PC-3 (cell line): ENCODE measurements around the gene ADAMTS9. TPM values are rescaled to one million over a fixed set of nuclear protein-coding genes. Genes with fewer than 3 reads are reported as not detected.

Experiments used
- ATAC-seq: fragments of 200-7000 bp; cut with Tn5 transposase; 2 replicates; pipeline ENCODE4 v1.9.1; 2020; ENCODE audit warnings: mild to moderate bottlenecking, moderate library complexity
- BruUV-seq: library from RNA; stranded (reverse); fragments of 400-500 nt; replicated peaks from 2 replicates; lab custom pipeline; 2021; lab: Mats Ljungman, UMichigan
- CTCF ChIA-PET: fragments of 300-600 bp; sonication (Branson Sonifier 250); formaldehyde crosslinking; loops from one replicate; lab custom pipeline; 2022; ENCODE audit warnings: antibody characterized with exemption; lab: Charles Lee
- POLR2A ChIA-PET: fragments of 300-600 bp; sonication (Branson Sonifier 250); formaldehyde crosslinking; loops from one replicate; lab custom pipeline; 2022; ENCODE audit warnings: antibody characterized with exemption; ENCODE audit not compliant: unreplicated experiment; lab: Charles Lee
- DNase-seq: peaks from one replicate; pipeline ENCODE4 v3.0.0-alpha.2; 2015
- H2AFZ ChIP-seq: fragments of 300-600 bp; sonication (generic); 2 replicates; pipeline ENCODE4 v1.6.0; 2016; ENCODE audit warnings: antibody characterized with exemption, low read length
- H3F3A ChIP-seq: fragments of 300-600 bp; sonication (generic); one replicate; pipeline ENCODE4 v1.6.0; 2017; ENCODE audit warnings: antibody characterized with exemption, low read length, control low read depth, mild to moderate bottlenecking; ENCODE audit not compliant: unreplicated experiment
- H3K27ac ChIP-seq: fragments of 300-600 bp; sonication (generic); 2 replicates; pipeline ENCODE4 v1.5.1; 2016; ENCODE audit warnings: mild to moderate bottlenecking, low read length
- H3K27me3 ChIP-seq: fragments of 300-600 bp; sonication (generic); 2 replicates; pipeline ENCODE4 v1.6.1; 2016; ENCODE audit warnings: low read length, mixed read lengths
- H3K36me3 ChIP-seq: fragments of 300-600 bp; sonication (generic); 2 replicates; pipeline ENCODE4 v1.6.1; 2016; ENCODE audit warnings: low read depth, mixed run types, low read length, mixed read lengths
- H3K4me1 ChIP-seq: fragments of 300-600 bp; sonication (generic); 2 replicates; pipeline ENCODE4 v1.5.1; 2016; ENCODE audit warnings: low read length; ENCODE audit not compliant: insufficient read depth
- H3K4me2 ChIP-seq: fragments of 300-600 bp; sonication (generic); 2 replicates; pipeline ENCODE4 v1.6.0; 2016; ENCODE audit warnings: low read length
- H3K4me3 ChIP-seq: fragments of 300-600 bp; sonication (generic); 2 replicates; pipeline ENCODE4 v1.5.1; 2016; ENCODE audit warnings: mild to moderate bottlenecking, low read length, mixed read lengths
- H3K79me2 ChIP-seq: fragments of 300-600 bp; sonication (generic); 2 replicates; pipeline ENCODE4 v1.6.1; 2017; ENCODE audit warnings: low read length, mixed read lengths
- H3K9ac ChIP-seq: fragments of 300-600 bp; sonication (generic); 2 replicates; pipeline ENCODE4 v1.6.0; 2016; ENCODE audit warnings: mild to moderate bottlenecking, low read length
- H3K9me2 ChIP-seq: fragments of 300-600 bp; sonication (generic); replicated peaks from 2 replicates; pipeline ENCODE4 v1.6.1; 2016; ENCODE audit warnings: mixed run types, low read length, mixed read lengths
- H3K9me3 ChIP-seq: fragments of 300-600 bp; sonication (generic); 2 replicates; pipeline ENCODE4 v1.6.1; 2016; ENCODE audit warnings: low read length, mixed read lengths
- H4K20me1 ChIP-seq: fragments of 300-600 bp; sonication (generic); 2 replicates; pipeline ENCODE4 v1.6.1; 2016; ENCODE audit warnings: low read length, mixed read lengths
- CTCF ChIP-seq: fragments of 300-600 bp; sonication (generic); conservative IDR thresholded peaks from 2 replicates; pipeline ENCODE4 v1.5.1; 2017; ENCODE audit warnings: antibody characterized with exemption, low read depth, mild to moderate bottlenecking, low read length
- EZH2 ChIP-seq: fragments of 300-600 bp; sonication (generic); IDR thresholded peaks from one replicate; pipeline ENCODE4 v1.6.1; 2017; ENCODE audit warnings: antibody characterized with exemption, mild to moderate bottlenecking, low read length; ENCODE audit not compliant: unreplicated experiment
- EZH2phosphoT487 ChIP-seq: fragments of 300-600 bp; sonication (generic); IDR thresholded peaks from 2 replicates; pipeline ENCODE4 v1.6.1; 2018; ENCODE audit warnings: mild to moderate bottlenecking, antibody characterized with exemption, low read length, borderline replicate concordance
- intact Hi-C: fragments of 100-400 bp; cut with micrococcal nuclease; formaldehyde crosslinking; loops from 2 replicates; pipeline ENCODE4 v1.9.0; 2023
- total RNA-seq: library from RNA; depleted of rRNA; stranded (reverse); fragments of >200 nt; gene quantifications from 2 replicates; pipeline ENCODE4 v1.2.3, GENCODE V29; 2014

The ADAMTS9 gene
- total RNA-seq, 1 experiment from 2014 or later, result 0.55 TPM

- Histone ChIP-seq H3K36me3 (no peaks in the 10 kb centered on the region), H3K27me3 (no peaks in the 10 kb centered on the region), H3K79me2 (no peaks in the 10 kb centered on the region), H3K27ac (no peak overlapping the region), H3K9me3 (no peaks in the 10 kb centered on the region), H2AFZ (no peak overlapping the region), H3K4me2 (no peak overlapping the region), H4K20me1 (no peaks in the 10 kb centered on the region), H3K4me3 (no peak overlapping the region), H3K4me1 (no peaks in the 10 kb centered on the region), H3K9ac (no peak overlapping the region), H3K9me2 (no peaks in the 10 kb centered on the region), H3F3A (no peaks in the 10 kb centered on the region)
- no peak for TF ChIP-seq EZH2
- TF ChIP-seq EZH2phosphoT487, result no peak
- no peak for TF ChIP-seq CTCF
- DNase-seq (no peak), ATAC-seq (no peak)
- CTCF ChIA-PET, result no interaction called here
- intact Hi-C loops, result no loop called here
- no TSS peak for BruUV-seq
- POLR2A ChIA-PET, result no interaction called here
Measured at GRCh38 chr3:64588380-64588779, 99.4 kb downstream of the ADAMTS9 start.

GRCh38 chr3:64586952-64587351 lies 100.8 kb downstream of the ADAMTS9 start:
- no peaks in the 10 kb centered on the region for H3K27me3 ChIP-seq
- no peaks in the 10 kb centered on the region for H3K4me1 ChIP-seq
- H3K9ac ChIP-seq, result no peak overlapping the region
- H3K79me2 ChIP-seq, result no peaks in the 10 kb centered on the region
- no peaks in the 10 kb centered on the region for H3K36me3 ChIP-seq
- H3F3A ChIP-seq, result no peaks in the 10 kb centered on the region
- BruUV-seq, result no TSS peak
- H4K20me1 ChIP-seq, result no peaks in the 10 kb centered on the region
- POLR2A ChIA-PET, result no interaction called here
- H2AFZ ChIP-seq, result no peak overlapping the region
- no peak overlapping the region for H3K4me3 ChIP-seq
- intact Hi-C loops, result no loop called here
- DNase-seq, result no peak
- H3K9me2 ChIP-seq, result no peaks in the 10 kb centered on the region
- ATAC-seq, result no peak
- no peaks in the 10 kb centered on the region for H3K9me3 ChIP-seq
- TF ChIP-seq EZH2, result no peak
- TF ChIP-seq EZH2phosphoT487, result no peak
- no peak for TF ChIP-seq CTCF
- CTCF ChIA-PET, result no interaction called here
- H3K27ac ChIP-seq, result no peak overlapping the region
- no peak overlapping the region for H3K4me2 ChIP-seq

GRCh38 chr3:64584179-64584578 lies 103.6 kb downstream of the ADAMTS9 start:
- no TSS peak for BruUV-seq
- Histone ChIP-seq H3K27me3 (no peaks in the 10 kb centered on the region), H2AFZ (no peak overlapping the region), H3K9ac (no peak overlapping the region), H3K9me2 (no peaks in the 10 kb centered on the region), H3K4me1 (no peaks in the 10 kb centered on the region), H3K4me2 (no peak overlapping the region), H3K36me3 (no peaks in the 10 kb centered on the region), H3K27ac (no peak overlapping the region), H3K79me2 (no peaks in the 10 kb centered on the region), H3K4me3 (no peak overlapping the region), H4K20me1 (no peaks in the 10 kb centered on the region), H3K9me3 (no peaks in the 10 kb centered on the region), H3F3A (no peaks in the 10 kb centered on the region)
- no peak for TF ChIP-seq EZH2phosphoT487
- no peak for TF ChIP-seq EZH2
- no peak for TF ChIP-seq CTCF
- ATAC-seq (no peak), DNase-seq (no peak)
- intact Hi-C loops, result no loop called here
- ChIA-PET POLR2A (no interaction called here), CTCF (no interaction called here)
